A673 (cell line): ENCODE measurements around the gene FRY.

Experiments
- CTCF ChIP-seq: fragments of 300-800, 200-600 bp; sonication (generic); conservative IDR thresholded peaks from 2 replicates; pipeline ENCODE4 v1.5.1; 2017; ENCODE audit warnings: low read depth, mild to moderate bottlenecking, antibody characterized with exemption, low read length, moderate library complexity, mixed read lengths
- EZH2 ChIP-seq: fragments of 200-600 bp; sonication (generic); IDR thresholded peaks from 2 replicates; pipeline ENCODE4 v1.6.1; 2017; ENCODE audit warnings: borderline replicate concordance, low read depth, mild to moderate bottlenecking, mixed read lengths, antibody characterized with exemption, low read length; ENCODE audit not compliant: poor library complexity, severe bottlenecking

GRCh38 chr13:32135655-32136054 is 104.1 kb downstream of the FRY start:
- TF ChIP-seq EZH2 (no peak), CTCF (no peak)
